HepG2 (cell line): ENCODE results near the gene SPOP. TPM values are rescaled to one million over a fixed set of nuclear protein-coding genes. Genes with fewer than 3 reads are reported as not detected.

Experiments
- DR1 ChIP-seq: sonication (generic); formaldehyde crosslinking; IDR thresholded peaks from 2 replicates; pipeline ENCODE4 v1.8.0; 2021; ENCODE audit warnings: mild to moderate bottlenecking, missing genetic modification reagents, inconsistent platforms
- GABPA ChIP-seq, 2 experiments: IDR thresholded peaks; 2 replicates each; pipeline ENCODE4 v1.6.1; 2011 to 2016; ENCODE audit warnings: low read depth in 2 of 2, low read length in 1 of 2, missing biosample characterization in 1 of 2, missing genetic modification characterization in 1 of 2
- IRF1 ChIP-seq: sonication (generic); formaldehyde crosslinking; IDR thresholded peaks from 2 replicates; pipeline ENCODE4 v1.4.0; 2020; ENCODE audit warnings: low read depth, mild to moderate bottlenecking, missing genetic modification reagents
- KDM3A ChIP-seq: IDR thresholded peaks from 2 replicates; pipeline ENCODE4 v1.6.1; 2018; ENCODE audit warnings: low read depth, missing compliant biosample characterization
- PPARG ChIP-seq: conservative IDR thresholded peaks from 2 replicates; pipeline ENCODE4 v1.6.1; 2016; ENCODE audit warnings: missing biosample characterization, missing genetic modification reagents
- RAD21 ChIP-seq: fragments of 450-650 bp; formaldehyde crosslinking; IDR thresholded peaks from 2 replicates; pipeline ENCODE4 v1.5.0; 2020; ENCODE audit warnings: mild to moderate bottlenecking
- RFXAP ChIP-seq: sonication (generic); formaldehyde crosslinking; IDR thresholded peaks from 2 replicates; pipeline ENCODE4 v1.4.0; 2020; ENCODE audit warnings: missing genetic modification reagents, borderline replicate concordance
- RXRB ChIP-seq: IDR thresholded peaks from 2 replicates; pipeline ENCODE4 v1.6.1; 2016; ENCODE audit warnings: borderline replicate concordance, missing genetic modification reagents, missing compliant biosample characterization
- TSC22D2 ChIP-seq: sonication (generic); formaldehyde crosslinking; IDR thresholded peaks from 2 replicates; pipeline ENCODE4 v1.5.1; 2020; ENCODE audit warnings: missing genetic modification reagents, mild to moderate bottlenecking, borderline replicate concordance
- ZFYVE20 ChIP-seq: sonication (generic); formaldehyde crosslinking; IDR thresholded peaks from 2 replicates; pipeline ENCODE4 v1.8.0; 2023; ENCODE audit warnings: low read depth, mild to moderate bottlenecking, moderate library complexity, missing genetic modification reagents, borderline replicate concordance
- ZNF121 ChIP-seq: sonication (generic); formaldehyde crosslinking; IDR thresholded peaks from 2 replicates; pipeline ENCODE4 v1.5.0; 2020; ENCODE audit warnings: mild to moderate bottlenecking, missing genetic modification reagents
- ZNF530 ChIP-seq: sonication (generic); formaldehyde crosslinking; IDR thresholded peaks from 2 replicates; pipeline ENCODE4 v1.5.0; 2020; ENCODE audit warnings: low read depth, mild to moderate bottlenecking, missing genetic modification reagents
- ZNF563 ChIP-seq: sonication (generic); formaldehyde crosslinking; IDR thresholded peaks from 2 replicates; pipeline ENCODE4 v1.8.0; 2022; ENCODE audit warnings: mild to moderate bottlenecking, moderate library complexity, missing genetic modification reagents
- ZNF564 ChIP-seq: sonication (generic); formaldehyde crosslinking; IDR thresholded peaks from 2 replicates; pipeline ENCODE4 v1.8.1; 2023; ENCODE audit warnings: mild to moderate bottlenecking, missing genetic modification reagents
- ZNF737 ChIP-seq: sonication (generic); formaldehyde crosslinking; IDR thresholded peaks from 2 replicates; pipeline ENCODE4 v1.5.0; 2020; ENCODE audit warnings: missing genetic modification reagents, mild to moderate bottlenecking, borderline replicate concordance
- ZXDC ChIP-seq: sonication (generic); formaldehyde crosslinking; IDR thresholded peaks from 2 replicates; pipeline ENCODE4 v1.5.0; 2020; ENCODE audit warnings: mild to moderate bottlenecking, missing genetic modification reagents
- polyA plus RNA-seq, 8 experiments: library from polyadenylated mRNA; depleted of rRNA in 3 of 8; stranded (reverse) in 7 of 8; unstranded in 1 of 8; fragments of >200 nt; fragmentation: Illumina TruSeq in 4 of 8; extraction: Trizol in 4 of 8; gene quantifications; 2 replicates each; pipeline versions ENCODE4 v1.2.1 to v1.2.3, GENCODE V29; 2011 to 2016; ENCODE audit warnings: low read depth in 4 of 8, missing spikeins in 1 of 8, mixed read lengths in 1 of 8; ENCODE audit not compliant: insufficient read depth in 1 of 8
- total RNA-seq, 5 experiments: library from RNA; depleted of rRNA; stranded (reverse); fragments of >200 nt; fragmentation: Illumina TruSeq; extraction: Trizol; gene quantifications; 2 replicates each; pipeline ENCODE4 v1.2.3, GENCODE V29; 2016; ENCODE audit warnings: low read depth in 1 of 5
- TF ChIP-seq, protein P1 (sequence below): sonication (generic); formaldehyde crosslinking; IDR thresholded peaks from 2 replicates; pipeline ENCODE4 v1.4.0; 2020; ENCODE audit warnings: missing genetic modification reagents, borderline replicate concordance

SPOP gene
- total and polyA plus RNA-seq, 2 of the 13 experiments (the other 11 are each of a cell fraction or from before 2014, with no cell fraction given): 52.8 to 60.8 TPM

DNA sequence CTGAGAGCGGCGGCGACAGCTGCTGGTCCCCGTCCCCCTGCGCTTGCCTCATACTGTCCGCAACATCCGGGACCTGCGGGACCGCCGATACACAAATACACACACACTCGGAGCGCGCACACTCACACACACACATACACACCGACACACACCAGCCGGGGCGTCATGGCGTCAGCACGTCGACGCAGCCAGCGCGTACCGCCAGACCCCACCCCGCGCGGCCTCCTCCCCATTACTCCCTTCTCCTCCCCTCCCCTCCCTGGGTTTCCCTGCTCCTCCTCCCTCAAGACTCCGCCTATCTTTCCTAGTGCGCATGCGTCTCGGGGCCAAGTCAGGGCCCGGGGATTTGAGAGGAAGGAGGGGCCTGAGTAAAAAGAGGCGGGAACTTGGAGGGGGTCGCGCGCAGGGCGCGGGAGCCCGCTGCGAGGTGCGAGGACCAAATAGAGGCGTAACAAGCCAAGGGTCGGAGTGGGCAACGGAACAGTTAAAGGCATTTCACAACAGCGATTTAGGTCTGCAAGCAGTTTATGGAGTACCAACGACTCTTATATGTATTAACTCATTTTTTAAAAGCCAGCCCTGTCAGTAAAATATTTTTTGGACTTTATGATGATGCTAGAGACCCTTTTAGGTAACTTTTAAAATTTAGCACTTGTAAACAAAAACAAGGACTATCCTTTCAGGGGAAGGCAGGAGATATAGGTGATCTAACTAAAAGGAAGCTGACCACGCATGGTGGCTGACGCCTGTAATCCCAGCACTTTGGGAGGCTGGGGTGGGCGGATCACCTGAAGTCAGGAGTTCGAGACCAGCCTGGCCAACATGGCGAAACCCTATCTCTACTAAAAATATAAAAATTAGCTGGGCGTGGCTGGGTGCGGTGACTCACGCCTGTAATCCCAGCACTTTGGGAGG lies at the start of gene SPOP (continued):
- TF ChIP-seq, protein P1, sequence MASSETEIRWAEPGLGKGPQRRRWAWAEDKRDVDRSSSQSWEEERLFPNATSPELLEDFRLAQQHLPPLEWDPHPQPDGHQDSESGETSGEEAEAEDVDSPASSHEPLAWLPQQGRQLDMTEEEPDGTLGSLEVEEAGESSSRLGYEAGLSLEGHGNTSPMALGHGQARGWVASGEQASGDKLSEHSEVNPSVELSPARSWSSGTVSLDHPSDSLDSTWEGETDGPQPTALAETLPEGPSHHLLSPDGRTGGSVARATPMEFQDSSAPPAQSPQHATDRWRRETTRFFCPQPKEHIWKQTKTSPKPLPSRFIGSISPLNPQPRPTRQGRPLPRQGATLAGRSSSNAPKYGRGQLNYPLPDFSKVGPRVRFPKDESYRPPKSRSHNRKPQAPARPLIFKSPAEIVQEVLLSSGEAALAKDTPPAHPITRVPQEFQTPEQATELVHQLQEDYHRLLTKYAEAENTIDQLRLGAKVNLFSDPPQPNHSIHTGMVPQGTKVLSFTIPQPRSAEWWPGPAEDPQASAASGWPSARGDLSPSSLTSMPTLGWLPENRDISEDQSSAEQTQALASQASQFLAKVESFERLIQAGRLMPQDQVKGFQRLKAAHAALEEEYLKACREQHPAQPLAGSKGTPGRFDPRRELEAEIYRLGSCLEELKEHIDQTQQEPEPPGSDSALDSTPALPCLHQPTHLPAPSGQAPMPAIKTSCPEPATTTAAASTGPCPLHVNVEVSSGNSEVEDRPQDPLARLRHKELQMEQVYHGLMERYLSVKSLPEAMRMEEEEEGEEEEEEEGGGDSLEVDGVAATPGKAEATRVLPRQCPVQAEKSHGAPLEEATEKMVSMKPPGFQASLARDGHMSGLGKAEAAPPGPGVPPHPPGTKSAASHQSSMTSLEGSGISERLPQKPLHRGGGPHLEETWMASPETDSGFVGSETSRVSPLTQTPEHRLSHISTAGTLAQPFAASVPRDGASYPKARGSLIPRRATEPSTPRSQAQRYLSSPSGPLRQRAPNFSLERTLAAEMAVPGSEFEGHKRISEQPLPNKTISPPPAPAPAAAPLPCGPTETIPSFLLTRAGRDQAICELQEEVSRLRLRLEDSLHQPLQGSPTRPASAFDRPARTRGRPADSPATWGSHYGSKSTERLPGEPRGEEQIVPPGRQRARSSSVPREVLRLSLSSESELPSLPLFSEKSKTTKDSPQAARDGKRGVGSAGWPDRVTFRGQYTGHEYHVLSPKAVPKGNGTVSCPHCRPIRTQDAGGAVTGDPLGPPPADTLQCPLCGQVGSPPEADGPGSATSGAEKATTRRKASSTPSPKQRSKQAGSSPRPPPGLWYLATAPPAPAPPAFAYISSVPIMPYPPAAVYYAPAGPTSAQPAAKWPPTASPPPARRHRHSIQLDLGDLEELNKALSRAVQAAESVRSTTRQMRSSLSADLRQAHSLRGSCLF: peak; percentile 96
- TF ChIP-seq ZNF737 (CRISPR knock-in tag) (peak; percentile 55; the same call in 1 of the 2 replicates), ZFYVE20 (peak; percentile 93), RAD21 (CRISPR knock-in tag) (0 out of 2 replicates have a peak, but pooled peaks have one; percentile 19), TSC22D2 (CRISPR knock-in tag) (peak; percentile 96), PPARG (peak; percentile 89), KDM3A (CRISPR knock-in tag) (peak; percentile 75; the same call in 1 of the 2 replicates), ZNF121 (0 out of 2 replicates have a peak, but pooled peaks have one; percentile 35), RFXAP (CRISPR knock-in tag) (peak; percentile 65; the same call in 1 of the 2 replicates), IRF1 (peak; percentile 97), ZNF563 (CRISPR knock-in tag) (peak; percentile 98), ZNF564 (CRISPR knock-in tag) (peak; percentile 94; the same call in 1 of the 2 replicates), DR1 (CRISPR knock-in tag) (peak; percentile 64; the same call in 1 of the 2 replicates), ZXDC (peak; percentile 85), RXRB (peak; percentile 77), GABPA (IDR thresholded peaks at IDR 0.05; ENCODE audit: low read depth, low read length) (no peak; the same call in 1 of the 2 replicates), GABPA (CRISPR knock-in tag; IDR thresholded peaks at IDR 0.05; ENCODE audit: low read depth) (peak; percentile 71), ZNF530 (no peak; the same call in 1 of the 2 replicates)
